ENCODE data around the gene VWA3B.

- TF ChIP-seq TFCP2L1 (CRISPR knock-in tag; IDR thresholded peaks at IDR 0.05) (no peak), TP53 (CRISPR knock-in tag; IDR thresholded peaks at IDR 0.05) (no peak), CTCF (IDR thresholded peaks at IDR 0.05) (no peak), CHD2 (IDR thresholded peaks at IDR 0.05; ENCODE audit: low read length, partially characterized antibody) (no peak)
Observed at GRCh38 chr2:98245491-98245890, 158.5 kb downstream of the VWA3B start.
